ENCODE results near the gene FAM72A. TPM values are rescaled to one million over a fixed set of nuclear protein-coding genes. Genes with fewer than 3 reads are reported as not detected.
A peak's percentile ranks its signal among the peaks of the same experiment; 100 is the strongest.
"Not testable (repeated sequence)": the region's sequence is repeated elsewhere in the genome, so short reads cannot be mapped to it uniquely, and the experiment has no call there.

The FAM72A gene
- total RNA-seq: 10 to 100 TPM; 36.3 to 37.4 TPM

DNA sequence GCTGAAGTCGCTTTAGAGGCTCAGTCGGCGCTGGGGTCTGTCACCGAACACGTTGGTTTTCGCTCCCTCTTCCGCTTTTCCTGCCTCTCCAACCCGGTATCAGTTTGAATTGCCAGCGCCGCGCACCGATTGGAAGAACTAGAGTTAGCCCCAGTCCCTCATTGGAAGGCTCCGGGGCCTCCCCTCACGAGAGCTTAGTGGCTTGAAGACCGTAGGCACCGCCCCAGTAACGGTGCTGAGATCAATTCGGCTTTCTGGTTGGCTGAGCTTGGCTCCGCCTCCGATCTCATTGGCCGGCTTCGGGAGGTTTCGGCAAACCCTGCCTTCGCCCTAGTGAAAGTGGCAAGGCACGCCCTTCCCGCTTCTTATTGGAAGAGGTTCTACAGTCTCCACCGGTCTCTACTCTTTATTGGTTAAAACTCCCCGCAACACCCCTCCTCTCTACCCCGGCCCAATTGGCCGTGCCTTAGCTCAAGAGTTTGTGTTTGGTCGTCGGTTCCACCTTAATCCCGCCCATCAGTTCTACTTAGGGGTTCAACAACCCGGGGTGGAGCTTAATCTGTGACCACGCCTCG is at the start of gene FAM72A:
FAM72A (minus strand) TSS at position 51 of the 575 bp plus-strand sequence. CDS start 814 bp downstream, outside the sequence.
- H3K36me3 Mint-ChIP-seq; CTCF ChIA-PET; H3K4me1 Mint-ChIP-seq; H3K27me3 Mint-ChIP-seq; H3K9me3 Mint-ChIP-seq (ENCODE audit: low read depth): not testable (repeated sequence)
- peak; percentile 88 for ATAC-seq
- DNase-seq: peak; percentile 99
- H3K4me3 Mint-ChIP-seq: peak within 1 kb of the TSS; percentile 76
- H3K27ac Mint-ChIP-seq: peak within 1 kb of the TSS; percentile 79

DNA sequence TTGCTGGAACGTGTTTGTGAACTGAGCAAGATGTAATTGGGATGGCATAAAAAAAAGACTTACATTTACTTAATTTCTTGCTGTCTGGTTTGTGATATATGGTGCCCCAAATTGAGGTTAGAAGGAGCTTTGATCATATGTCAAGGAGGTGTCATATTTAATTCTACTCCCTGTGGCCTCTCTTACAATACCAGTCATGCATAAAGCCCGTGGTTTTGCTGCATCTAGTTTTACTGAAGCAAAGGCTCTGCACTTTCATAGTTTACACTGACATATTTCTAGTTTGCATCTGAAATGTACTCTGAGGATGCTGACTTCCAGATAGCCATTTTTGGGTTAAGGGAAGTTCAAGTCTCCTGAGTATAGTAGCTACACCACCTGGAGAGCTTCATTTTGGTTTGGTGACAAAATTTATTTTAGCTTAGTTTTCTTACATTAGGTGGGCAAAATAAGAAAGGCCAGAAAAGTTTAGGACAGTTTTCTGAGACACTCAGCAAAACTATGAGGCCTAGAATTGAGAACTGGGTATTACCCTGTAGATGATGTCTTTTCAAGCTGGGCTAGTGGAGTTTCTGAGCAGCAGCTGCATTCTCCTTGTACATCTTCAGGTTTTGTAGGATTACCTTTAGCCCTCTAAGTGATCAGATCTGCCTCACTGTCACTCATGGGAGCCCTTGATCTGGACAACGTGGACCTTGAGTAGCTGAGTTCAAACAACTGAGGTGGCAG is 48.5 kb upstream of the FAM72A start:
- H3K27ac Mint-ChIP-seq; H3K4me3 Mint-ChIP-seq; H3K36me3 Mint-ChIP-seq; ATAC-seq; DNase-seq; H3K4me1 Mint-ChIP-seq; CTCF ChIA-PET; H3K27me3 Mint-ChIP-seq; H3K9me3 Mint-ChIP-seq (ENCODE audit: low read depth): not testable (repeated sequence)

DNA sequence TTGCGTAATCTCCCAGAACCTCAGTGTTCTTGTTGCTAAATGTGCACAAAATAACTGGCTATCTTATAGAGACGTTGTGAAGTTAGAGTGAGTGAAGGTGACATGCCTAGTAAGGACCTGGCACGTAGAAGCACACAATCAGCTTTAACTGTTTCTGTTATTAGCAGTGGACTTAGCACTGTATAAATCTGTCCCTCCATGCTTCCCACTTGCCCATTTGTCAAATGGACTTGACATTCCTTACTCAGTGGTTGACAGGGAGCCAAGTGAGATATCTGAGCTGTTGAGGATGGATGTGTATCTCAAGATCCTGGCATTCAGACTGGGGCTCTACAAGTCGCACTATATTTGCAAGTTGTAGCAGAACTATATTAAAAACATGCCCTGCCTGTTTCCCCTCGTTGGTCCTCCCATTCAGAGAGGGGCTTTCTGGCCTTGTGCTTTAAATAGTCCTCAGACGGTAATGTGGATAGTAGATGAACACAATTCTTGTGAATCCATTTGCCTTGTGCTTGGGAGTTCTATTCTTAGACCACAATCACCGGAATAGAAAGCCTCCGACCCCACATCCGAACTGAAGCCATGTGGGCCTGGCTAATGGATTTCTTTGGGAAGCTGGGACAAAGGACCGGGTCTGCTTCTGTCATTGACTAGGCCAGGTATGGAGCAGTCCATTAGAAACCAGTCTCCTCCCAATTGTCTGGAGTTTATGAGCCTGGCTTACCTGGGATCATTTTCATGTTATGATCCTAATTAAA is 43.7 kb upstream of the FAM72A start:
- H3K27me3 Mint-ChIP-seq; H3K36me3 Mint-ChIP-seq; H3K27ac Mint-ChIP-seq; H3K9me3 Mint-ChIP-seq (ENCODE audit: low read depth); H3K4me3 Mint-ChIP-seq; CTCF ChIA-PET; ATAC-seq; H3K4me1 Mint-ChIP-seq; DNase-seq: not testable (repeated sequence)

DNA sequence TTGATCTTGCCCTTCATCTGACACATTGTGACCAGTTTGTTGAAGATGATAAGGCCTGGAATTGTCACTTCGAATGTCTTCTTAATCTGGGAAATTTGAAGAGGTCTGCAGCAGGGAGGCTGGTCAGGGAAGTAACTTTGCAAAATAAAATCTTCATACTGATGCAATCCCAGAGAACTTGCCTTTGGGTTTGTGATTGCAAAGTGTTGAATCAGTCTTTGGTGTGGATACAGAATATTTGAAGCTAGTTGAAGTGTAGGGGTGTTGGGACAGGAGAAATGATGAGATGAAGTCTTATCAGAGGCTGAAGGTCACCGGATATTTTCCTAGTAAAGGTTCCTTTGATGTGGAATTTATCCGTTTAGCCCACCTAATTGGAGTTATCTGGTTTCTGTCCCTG is 42.8 kb upstream of the FAM72A start:
- H3K4me1 Mint-ChIP-seq; H3K9me3 Mint-ChIP-seq (ENCODE audit: low read depth); ATAC-seq; H3K27ac Mint-ChIP-seq; H3K27me3 Mint-ChIP-seq; CTCF ChIA-PET; DNase-seq; H3K36me3 Mint-ChIP-seq; H3K4me3 Mint-ChIP-seq: not testable (repeated sequence)

DNA sequence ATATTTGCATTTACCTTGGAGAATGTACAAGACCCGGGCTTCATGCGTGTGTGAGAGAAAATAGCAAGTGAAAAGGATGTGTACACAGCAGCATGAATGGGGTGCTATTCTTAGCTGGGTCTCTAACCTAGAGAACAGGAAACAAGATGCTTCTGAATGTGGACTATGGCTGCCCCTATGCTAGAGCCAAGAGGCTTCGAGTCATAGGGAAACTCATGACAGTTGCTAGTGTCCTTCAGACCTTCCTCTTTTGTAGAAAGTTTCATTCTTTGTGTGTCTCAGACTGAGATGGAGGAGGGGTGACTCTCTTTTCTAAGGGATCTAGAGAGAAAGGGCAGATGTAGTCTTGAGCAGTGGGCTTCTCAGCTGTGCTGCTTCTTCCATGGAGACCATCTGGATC is 40.7 kb upstream of the FAM72A start:
- DNase-seq (peak; percentile 70), ATAC-seq (peak; percentile 93)
- H3K4me3 Mint-ChIP-seq; H3K9me3 Mint-ChIP-seq (ENCODE audit: low read depth); H3K27me3 Mint-ChIP-seq; H3K36me3 Mint-ChIP-seq; CTCF ChIA-PET: not testable (repeated sequence)
- Mint-ChIP-seq H3K4me1 (peaks cover 14% of the 10 kb centered on the region), H3K27ac (peak overlapping the region; percentile 40)

DNA sequence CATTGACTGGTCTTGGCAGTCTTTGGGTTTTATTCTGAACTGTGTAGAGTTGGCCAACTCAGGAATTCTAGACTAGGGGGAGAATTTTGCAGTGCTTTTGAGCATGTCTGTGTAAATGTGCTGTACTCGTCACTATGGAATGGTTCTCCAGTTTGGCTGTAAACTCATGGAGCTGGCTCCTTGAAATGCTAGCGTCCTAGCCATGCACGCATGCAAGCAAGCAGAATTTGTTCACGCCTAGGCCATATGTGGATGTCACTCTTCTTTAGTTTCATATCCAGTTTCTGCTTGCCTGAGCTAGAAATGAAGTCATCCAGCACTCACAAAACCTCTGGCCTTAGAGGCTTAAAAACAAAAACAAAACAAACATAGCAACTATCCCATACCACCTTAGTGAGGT is 37.6 kb upstream of the FAM72A start:
- H3K4me3 Mint-ChIP-seq; H3K27me3 Mint-ChIP-seq; CTCF ChIA-PET; DNase-seq; H3K27ac Mint-ChIP-seq; H3K9me3 Mint-ChIP-seq (ENCODE audit: low read depth); H3K36me3 Mint-ChIP-seq: not testable (repeated sequence)
- peaks cover 14% of the 10 kb centered on the region for H3K4me1 Mint-ChIP-seq
- peak; percentile 57 for ATAC-seq

DNA sequence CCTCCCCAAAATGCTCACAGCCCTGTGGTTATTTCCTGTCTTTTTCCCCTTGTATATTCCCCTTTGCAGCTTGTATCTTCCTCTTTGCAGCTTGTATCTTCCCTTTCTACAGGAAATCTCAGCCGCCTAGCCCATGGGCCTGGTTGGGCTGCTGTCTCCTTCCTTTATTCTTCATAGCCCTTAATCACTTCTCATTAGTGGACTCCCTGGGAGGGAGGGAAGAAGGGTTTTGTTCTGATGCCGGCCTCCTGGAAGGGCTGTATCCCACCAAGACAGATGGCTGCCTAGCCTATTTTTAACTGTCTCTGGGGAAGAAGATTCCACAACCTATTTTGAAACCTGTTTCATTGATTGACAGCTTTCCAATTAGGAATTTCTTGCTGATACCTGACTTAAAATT is 32.6 kb upstream of the FAM72A start:
- H3K9me3 Mint-ChIP-seq (ENCODE audit: low read depth); H3K36me3 Mint-ChIP-seq; ATAC-seq; H3K4me1 Mint-ChIP-seq; CTCF ChIA-PET; H3K27me3 Mint-ChIP-seq; DNase-seq; H3K27ac Mint-ChIP-seq; H3K4me3 Mint-ChIP-seq: not testable (repeated sequence)

DNA sequence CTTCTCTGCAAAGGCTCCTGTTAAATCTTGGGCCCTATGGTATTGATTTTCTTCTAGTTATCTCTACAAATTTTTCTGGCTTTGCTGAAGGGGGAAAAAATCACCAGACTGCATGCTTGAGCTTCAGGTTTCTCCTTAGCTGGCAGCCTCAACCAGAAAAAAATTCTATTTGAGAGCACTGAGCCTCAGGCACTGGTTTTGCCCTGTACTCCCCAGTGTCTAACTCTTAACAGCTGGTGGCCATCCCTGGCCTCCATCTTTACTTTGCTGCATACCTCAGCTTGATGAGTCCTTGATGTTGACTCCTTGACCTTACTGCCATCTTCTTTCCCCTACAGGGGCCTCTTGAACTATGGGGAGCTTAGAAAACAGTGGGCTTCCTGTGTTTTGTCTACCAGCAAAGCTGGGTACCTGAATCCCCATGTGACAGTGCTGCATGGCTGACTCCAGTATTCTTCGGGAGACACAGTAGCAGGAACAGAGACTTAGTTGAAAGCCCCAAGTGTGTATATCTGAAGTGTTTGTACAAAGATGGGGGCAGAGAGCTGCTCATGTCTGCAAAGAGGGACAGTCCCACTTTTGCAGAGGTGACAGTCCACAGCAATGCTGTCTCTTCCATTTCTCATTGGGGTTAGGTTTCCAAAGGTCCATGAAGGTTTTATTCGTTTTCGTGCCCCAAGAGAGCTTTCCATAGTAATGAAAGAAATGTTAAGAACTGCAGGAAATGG is 31.7 kb upstream of the FAM72A start:
- H3K4me3 Mint-ChIP-seq; ATAC-seq; DNase-seq; CTCF ChIA-PET; H3K27ac Mint-ChIP-seq; H3K27me3 Mint-ChIP-seq; H3K4me1 Mint-ChIP-seq; H3K36me3 Mint-ChIP-seq; H3K9me3 Mint-ChIP-seq (ENCODE audit: low read depth): not testable (repeated sequence)

DNA sequence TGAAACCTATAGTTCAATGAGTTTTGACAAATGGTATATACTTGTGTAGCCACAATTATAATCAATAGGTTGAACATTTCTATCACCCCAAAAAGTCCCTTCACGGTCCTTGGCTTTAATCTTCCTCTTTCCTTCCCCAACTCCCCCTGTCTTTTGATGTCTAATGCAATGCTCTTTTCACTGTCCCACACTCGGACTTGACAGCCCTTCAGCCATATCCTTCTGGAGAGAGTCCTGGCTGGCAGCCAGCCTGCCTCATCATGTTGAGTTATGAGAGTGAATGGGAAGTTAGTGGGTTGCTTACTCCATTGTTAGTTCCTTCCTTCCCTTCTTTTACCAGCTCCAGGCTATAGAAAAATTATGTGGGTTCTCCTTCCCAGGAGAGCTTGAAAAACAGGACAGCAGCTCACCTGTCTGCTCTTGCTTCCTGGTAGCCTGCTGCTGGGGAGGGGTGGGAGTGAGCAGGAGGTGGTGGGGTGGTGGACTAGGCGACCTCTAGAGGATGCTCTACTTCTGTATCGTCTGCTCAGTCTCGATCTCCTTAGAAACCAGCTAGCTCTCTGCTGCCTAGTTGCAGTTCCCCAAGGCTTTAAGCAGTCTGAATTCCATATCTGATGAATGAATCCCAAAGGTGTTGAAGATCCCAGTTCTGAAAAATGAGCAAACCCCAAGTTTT is 30.5 kb upstream of the FAM72A start:
- ATAC-seq: peak; percentile 58
- H3K27ac Mint-ChIP-seq; CTCF ChIA-PET; H3K4me3 Mint-ChIP-seq; DNase-seq; H3K9me3 Mint-ChIP-seq (ENCODE audit: low read depth); H3K36me3 Mint-ChIP-seq; H3K4me1 Mint-ChIP-seq; H3K27me3 Mint-ChIP-seq: not testable (repeated sequence)

DNA sequence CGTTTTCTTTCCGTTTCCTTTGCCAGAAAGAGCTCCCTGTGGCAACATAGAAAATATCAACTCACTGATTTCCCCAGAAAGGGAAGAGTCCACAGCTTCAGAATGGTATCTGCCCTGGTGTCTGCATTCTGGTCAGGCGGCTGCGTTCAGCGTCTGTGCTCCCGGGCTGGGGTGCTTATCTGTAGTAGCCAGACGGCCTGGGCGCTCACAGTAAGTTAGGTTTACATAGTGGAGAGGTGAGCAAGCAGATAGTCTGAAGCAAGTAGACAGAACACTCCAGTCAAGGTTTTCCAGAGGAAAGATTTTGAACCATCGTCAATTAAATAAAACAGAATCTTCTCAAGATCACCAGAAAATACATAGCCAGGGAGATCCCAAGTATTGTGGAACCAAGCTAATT is 29.4 kb upstream of the FAM72A start:
- ATAC-seq; H3K36me3 Mint-ChIP-seq; H3K4me3 Mint-ChIP-seq; CTCF ChIA-PET; H3K9me3 Mint-ChIP-seq (ENCODE audit: low read depth); H3K27me3 Mint-ChIP-seq; H3K4me1 Mint-ChIP-seq; DNase-seq; H3K27ac Mint-ChIP-seq: not testable (repeated sequence)

DNA sequence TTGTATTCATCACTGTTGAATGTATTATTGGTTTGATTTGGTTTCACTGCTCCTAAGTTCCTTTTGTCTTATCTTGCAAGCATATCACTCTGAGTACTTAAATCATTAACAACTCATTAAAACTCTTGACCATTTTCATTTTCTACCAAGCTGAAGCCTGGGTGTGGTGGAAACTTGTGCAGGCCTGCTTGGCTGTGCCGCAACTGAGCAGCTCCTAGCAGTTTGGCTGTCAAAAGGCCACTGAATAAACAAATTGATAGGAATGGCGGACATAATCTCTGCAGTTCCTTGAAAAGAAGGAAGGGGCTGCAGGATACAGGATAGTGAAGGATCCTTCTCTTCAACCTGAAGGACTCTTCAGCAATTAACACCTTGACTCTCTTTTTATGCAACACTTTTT is 26.6 kb upstream of the FAM72A start:
- H3K4me3 Mint-ChIP-seq; H3K36me3 Mint-ChIP-seq; H3K4me1 Mint-ChIP-seq; H3K27ac Mint-ChIP-seq; H3K27me3 Mint-ChIP-seq; DNase-seq; CTCF ChIA-PET; ATAC-seq; H3K9me3 Mint-ChIP-seq (ENCODE audit: low read depth): not testable (repeated sequence)

DNA sequence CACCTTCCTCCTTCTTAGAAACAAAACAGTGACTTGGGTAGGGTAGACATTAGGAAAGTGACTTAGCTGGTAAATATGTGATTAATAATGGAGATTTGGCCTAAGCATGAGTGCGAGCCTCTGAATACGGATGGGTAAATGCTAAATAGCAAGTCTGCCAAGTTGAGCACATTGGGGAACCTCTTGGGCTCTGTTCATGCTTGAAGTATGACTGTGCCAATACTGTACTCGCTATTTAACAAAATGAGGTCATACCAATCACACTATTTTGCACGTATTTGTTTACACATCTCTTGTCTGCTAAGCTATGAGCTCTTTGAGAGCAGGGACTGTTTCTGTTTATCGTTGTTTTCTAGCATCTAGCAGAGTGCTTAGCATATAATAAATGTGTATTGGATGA is 24.2 kb upstream of the FAM72A start:
- H3K36me3 Mint-ChIP-seq; H3K9me3 Mint-ChIP-seq (ENCODE audit: low read depth); ATAC-seq; CTCF ChIA-PET; H3K4me3 Mint-ChIP-seq; DNase-seq; H3K27me3 Mint-ChIP-seq; H3K4me1 Mint-ChIP-seq; H3K27ac Mint-ChIP-seq: not testable (repeated sequence)

DNA sequence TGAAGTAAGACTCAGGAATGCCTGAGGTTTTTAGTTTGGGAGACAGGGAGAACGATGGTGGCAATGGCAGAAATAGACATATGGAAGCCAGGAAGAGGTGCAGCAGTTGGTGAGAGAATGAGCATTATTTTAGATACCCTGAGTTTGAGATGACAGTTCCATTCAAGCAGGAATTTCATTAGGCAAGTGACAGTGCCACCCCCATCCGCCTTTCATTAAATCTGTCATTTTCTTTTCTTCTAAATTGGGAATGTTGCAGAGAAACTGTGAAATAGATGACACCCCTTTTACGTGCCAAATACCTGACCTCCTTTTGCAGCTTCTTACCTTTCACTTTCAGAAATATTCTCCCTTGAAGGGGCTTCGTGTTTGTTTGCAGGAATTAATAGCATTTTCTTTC is 22.7 kb upstream of the FAM72A start:
- CTCF ChIA-PET, ATAC-seq: not testable (repeated sequence)

More for the DNA sequence above, 22.7 kb upstream of the FAM72A start:
- H3K4me3 Mint-ChIP-seq; H3K9me3 Mint-ChIP-seq (ENCODE audit: low read depth); H3K27ac Mint-ChIP-seq; H3K27me3 Mint-ChIP-seq; DNase-seq; H3K36me3 Mint-ChIP-seq; H3K4me1 Mint-ChIP-seq: not testable (repeated sequence)
